Liver (tissue), 9 donors: Measurements from ENCODE around the gene CYFIP1. TPM values are rescaled to one million over a fixed set of nuclear protein-coding genes. Genes with fewer than 3 reads are reported as not detected.

Experiments used
- DNase-seq: peaks from one replicate; pipeline ENCODE4 v3.0.0-alpha.2; 2017; ENCODE audit warnings: low spot score
- H3K27ac ChIP-seq, 2 donors: one replicate each; pipeline ENCODE4 v1.7.0; 2013; ENCODE audit warnings: inconsistent platforms in 2 of 2, low read length in 2 of 2, control low read depth in 1 of 2, low read depth in 1 of 2, mild to moderate bottlenecking in 1 of 2
- H3K27me3 ChIP-seq, 4 donors: one replicate each; pipeline versions ENCODE4 v1.6.1 to v1.7.0; 2013; ENCODE audit warnings: low read length in 3 of 4, inconsistent platforms in 1 of 4, mild to moderate bottlenecking in 1 of 4, moderate library complexity in 1 of 4; ENCODE audit not compliant: control insufficient read depth in 4 of 4, insufficient read depth in 4 of 4
- H3K36me3 ChIP-seq, 4 donors: one replicate each; pipeline versions ENCODE4 v1.6.1 to v1.7.0; 2013; ENCODE audit warnings: low read length in 3 of 4, mild to moderate bottlenecking in 3 of 4, low read depth in 1 of 4, moderate library complexity in 1 of 4; ENCODE audit not compliant: control insufficient read depth in 4 of 4, insufficient read depth in 3 of 4
- H3K4me1 ChIP-seq, 4 donors: one replicate each; pipeline versions ENCODE4 v1.6.1 to v1.7.0; 2013; ENCODE audit warnings: low read length in 3 of 4, mild to moderate bottlenecking in 3 of 4, moderate library complexity in 1 of 4; ENCODE audit not compliant: control insufficient read depth in 4 of 4, insufficient read depth in 4 of 4
- H3K4me3 ChIP-seq, 3 donors: one replicate each; pipeline versions ENCODE4 v1.6.1 to v1.7.0; 2013; ENCODE audit warnings: low read length in 3 of 3, control low read depth in 1 of 3, low read depth in 1 of 3, mild to moderate bottlenecking in 1 of 3
- H3K9ac ChIP-seq, 2 donors: one replicate each; pipeline ENCODE4 v1.7.0; 2013; ENCODE audit warnings: low read length in 2 of 2, mild to moderate bottlenecking in 2 of 2, moderate library complexity in 2 of 2, control low read depth in 1 of 2, low read depth in 1 of 2
- H3K9me3 ChIP-seq, 4 donors: one replicate each; pipeline versions ENCODE4 v1.6.1 to v1.7.0; 2013; ENCODE audit warnings: low read length in 3 of 4; ENCODE audit not compliant: control insufficient read depth in 4 of 4
- FOXA1 ChIP-seq: IDR thresholded peaks from 2 replicates; pipeline ENCODE4 v1.6.1; 2016; ENCODE audit warnings: antibody characterized with exemption
- FOXA2 ChIP-seq: IDR thresholded peaks from 2 replicates; pipeline ENCODE4 v1.6.1; 2016; ENCODE audit warnings: antibody characterized with exemption
- GABPA ChIP-seq, 2 donors: IDR thresholded peaks in 1 of 2; conservative IDR thresholded peaks in 1 of 2; 2 replicates each; pipeline ENCODE4 v1.6.1; 2016; ENCODE audit warnings: antibody characterized with exemption in 2 of 2, mild to moderate bottlenecking in 1 of 2, moderate library complexity in 1 of 2
- HNF4A ChIP-seq, 2 donors: conservative IDR thresholded peaks; 2 replicates each; pipeline ENCODE4 v1.6.1; 2016; ENCODE audit warnings: antibody characterized with exemption in 2 of 2, mild to moderate bottlenecking in 2 of 2
- JUND ChIP-seq, 2 donors: IDR thresholded peaks; 2 replicates each; pipeline ENCODE4 v1.6.1; 2016; ENCODE audit warnings: antibody characterized with exemption in 2 of 2
- NR2F2 ChIP-seq: IDR thresholded peaks from 2 replicates; pipeline ENCODE4 v1.6.1; 2016; ENCODE audit warnings: antibody characterized with exemption
- RAD21 ChIP-seq, 2 donors: IDR thresholded peaks; 2 replicates each; pipeline ENCODE4 v1.6.1; 2016; ENCODE audit warnings: antibody characterized with exemption in 2 of 2, mild to moderate bottlenecking in 2 of 2
- SP1 ChIP-seq: IDR thresholded peaks from 2 replicates; pipeline ENCODE4 v1.6.1; 2018; ENCODE audit warnings: antibody characterized with exemption, mild to moderate bottlenecking
- TAF1 ChIP-seq: conservative IDR thresholded peaks from 2 replicates; pipeline ENCODE4 v1.6.1; 2016; ENCODE audit warnings: antibody characterized with exemption, mild to moderate bottlenecking
- YY1 ChIP-seq: IDR thresholded peaks from 2 replicates; pipeline ENCODE4 v1.6.1; 2016; ENCODE audit warnings: antibody characterized with exemption, mild to moderate bottlenecking
- WGBS: extraction: QIAGEN DNeasy Blood & Tissue Kit; methylation state at CpG from one replicate; pipeline ENCODE4 v1.1.7; 2013; 5-methylcytosine and 5-hydroxymethylcytosine counted together
- polyA plus RNA-seq, 2 donors: library from polyadenylated mRNA; stranded (reverse) in 1 of 2; unstranded in 1 of 2; fragments of 200-250 nt in 1 of 2; fragments of >200 nt in 1 of 2; fragmentation: Nextera tagmentation in 1 of 2; extraction: Ambion mirVana in 1 of 2; gene quantifications; one replicate each; pipeline versions ENCODE4 v1.2.1 to v1.2.3, GENCODE V29; 2013 to 2015
- total RNA-seq, 2 donors: library from RNA; depleted of rRNA; stranded (reverse); fragments of >200 nt; gene quantifications; one replicate each; pipeline ENCODE4 v1.2.3, GENCODE V29; 2014
- TF ChIP-seq, protein P1 (sequence below): IDR thresholded peaks from 2 replicates; pipeline ENCODE4 v1.6.1; 2016; ENCODE audit warnings: antibody characterized with exemption, mild to moderate bottlenecking
- TF ChIP-seq, protein P2 (sequence below): IDR thresholded peaks from 2 replicates; pipeline ENCODE4 v1.6.1; 2016; ENCODE audit warnings: antibody characterized with exemption
- TF ChIP-seq, protein P3 (sequence below): IDR thresholded peaks from 2 replicates; pipeline ENCODE4 v1.6.1; 2016; ENCODE audit warnings: antibody characterized with exemption
- TF ChIP-seq, protein P4 (sequence below): IDR thresholded peaks from 2 replicates; pipeline ENCODE4 v1.6.1; 2016; ENCODE audit warnings: antibody characterized with exemption
- TF ChIP-seq, protein P5 (sequence below): fragments of 150-350 bp; IDR thresholded peaks from 2 replicates; pipeline ENCODE4 v1.5.1; 2017; ENCODE audit warnings: improper control_type of control experiment, low read depth, low read length; ENCODE audit not compliant: missing input control
- donor health status: healthy.
- donor health status: healthy.
- donor health status: healthy.
- donor health status: healthy.
- donor health status: healthy.

The CYFIP1 gene
- total and polyA plus RNA-seq, 4 donors, result 13.5 to 48.3 (median 38.3) TPM

DNA sequence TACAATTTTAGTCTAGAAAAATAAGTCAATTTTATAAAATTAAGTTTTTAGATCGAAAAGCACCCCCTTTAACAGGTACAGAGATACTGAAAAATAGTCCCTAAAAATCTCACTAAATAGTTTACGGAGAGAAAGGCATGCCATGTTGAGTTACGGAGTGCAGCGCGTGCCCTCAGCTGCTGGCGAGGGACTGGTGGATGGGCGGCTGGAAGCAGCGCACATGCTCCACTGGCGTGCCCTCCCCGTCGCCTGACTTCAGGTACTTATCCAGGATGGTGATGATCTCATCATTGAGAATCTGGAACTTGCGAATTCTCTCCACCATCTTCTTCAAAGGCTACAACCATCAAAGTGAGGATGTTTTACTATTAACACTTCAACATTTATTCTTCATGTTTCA is 110.3 kb downstream of the CYFIP1 start:
- no peak for DNase-seq
- Histone ChIP-seq H3K9ac (no peak overlapping the region), H3K4me1 (no peaks in the 10 kb centered on the region), H3K9me3 (no peaks in the 10 kb centered on the region), H3K36me3 (peaks cover 8 to 85% (median 59%) of the 10 kb centered on the region in 4 donors), H3K27ac (no peak overlapping the region), H3K27me3 (no peaks in the 10 kb centered on the region), H3K4me3 (no peak overlapping the region)
- TF ChIP-seq, protein P1, sequence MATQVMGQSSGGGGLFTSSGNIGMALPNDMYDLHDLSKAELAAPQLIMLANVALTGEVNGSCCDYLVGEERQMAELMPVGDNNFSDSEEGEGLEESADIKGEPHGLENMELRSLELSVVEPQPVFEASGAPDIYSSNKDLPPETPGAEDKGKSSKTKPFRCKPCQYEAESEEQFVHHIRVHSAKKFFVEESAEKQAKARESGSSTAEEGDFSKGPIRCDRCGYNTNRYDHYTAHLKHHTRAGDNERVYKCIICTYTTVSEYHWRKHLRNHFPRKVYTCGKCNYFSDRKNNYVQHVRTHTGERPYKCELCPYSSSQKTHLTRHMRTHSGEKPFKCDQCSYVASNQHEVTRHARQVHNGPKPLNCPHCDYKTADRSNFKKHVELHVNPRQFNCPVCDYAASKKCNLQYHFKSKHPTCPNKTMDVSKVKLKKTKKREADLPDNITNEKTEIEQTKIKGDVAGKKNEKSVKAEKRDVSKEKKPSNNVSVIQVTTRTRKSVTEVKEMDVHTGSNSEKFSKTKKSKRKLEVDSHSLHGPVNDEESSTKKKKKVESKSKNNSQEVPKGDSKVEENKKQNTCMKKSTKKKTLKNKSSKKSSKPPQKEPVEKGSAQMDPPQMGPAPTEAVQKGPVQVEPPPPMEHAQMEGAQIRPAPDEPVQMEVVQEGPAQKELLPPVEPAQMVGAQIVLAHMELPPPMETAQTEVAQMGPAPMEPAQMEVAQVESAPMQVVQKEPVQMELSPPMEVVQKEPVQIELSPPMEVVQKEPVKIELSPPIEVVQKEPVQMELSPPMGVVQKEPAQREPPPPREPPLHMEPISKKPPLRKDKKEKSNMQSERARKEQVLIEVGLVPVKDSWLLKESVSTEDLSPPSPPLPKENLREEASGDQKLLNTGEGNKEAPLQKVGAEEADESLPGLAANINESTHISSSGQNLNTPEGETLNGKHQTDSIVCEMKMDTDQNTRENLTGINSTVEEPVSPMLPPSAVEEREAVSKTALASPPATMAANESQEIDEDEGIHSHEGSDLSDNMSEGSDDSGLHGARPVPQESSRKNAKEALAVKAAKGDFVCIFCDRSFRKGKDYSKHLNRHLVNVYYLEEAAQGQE, result no peak
- TF ChIP-seq SP1 (no peak), HNF4A (conservative IDR thresholded peaks at IDR 0.05) (no peak), GABPA (IDR thresholded peaks at IDR 0.05 in 1 of 2, conservative IDR thresholded peaks at IDR 0.05 in 1 of 2) (no peak), FOXA2 (no peak), JUND (IDR thresholded peaks at IDR 0.05) (no peak), RAD21 (IDR thresholded peaks at IDR 0.05) (no peak), TAF1 (no peak)
- TF ChIP-seq, protein P2, sequence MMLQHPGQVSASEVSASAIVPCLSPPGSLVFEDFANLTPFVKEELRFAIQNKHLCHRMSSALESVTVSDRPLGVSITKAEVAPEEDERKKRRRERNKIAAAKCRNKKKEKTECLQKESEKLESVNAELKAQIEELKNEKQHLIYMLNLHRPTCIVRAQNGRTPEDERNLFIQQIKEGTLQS, result no peak
- TF ChIP-seq, protein P3, sequence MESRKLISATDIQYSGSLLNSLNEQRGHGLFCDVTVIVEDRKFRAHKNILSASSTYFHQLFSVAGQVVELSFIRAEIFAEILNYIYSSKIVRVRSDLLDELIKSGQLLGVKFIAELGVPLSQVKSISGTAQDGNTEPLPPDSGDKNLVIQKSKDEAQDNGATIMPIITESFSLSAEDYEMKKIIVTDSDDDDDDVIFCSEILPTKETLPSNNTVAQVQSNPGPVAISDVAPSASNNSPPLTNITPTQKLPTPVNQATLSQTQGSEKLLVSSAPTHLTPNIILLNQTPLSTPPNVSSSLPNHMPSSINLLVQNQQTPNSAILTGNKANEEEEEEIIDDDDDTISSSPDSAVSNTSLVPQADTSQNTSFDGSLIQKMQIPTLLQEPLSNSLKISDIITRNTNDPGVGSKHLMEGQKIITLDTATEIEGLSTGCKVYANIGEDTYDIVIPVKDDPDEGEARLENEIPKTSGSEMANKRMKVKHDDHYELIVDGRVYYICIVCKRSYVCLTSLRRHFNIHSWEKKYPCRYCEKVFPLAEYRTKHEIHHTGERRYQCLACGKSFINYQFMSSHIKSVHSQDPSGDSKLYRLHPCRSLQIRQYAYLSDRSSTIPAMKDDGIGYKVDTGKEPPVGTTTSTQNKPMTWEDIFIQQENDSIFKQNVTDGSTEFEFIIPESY, result no peak
- TF ChIP-seq, protein P4, sequence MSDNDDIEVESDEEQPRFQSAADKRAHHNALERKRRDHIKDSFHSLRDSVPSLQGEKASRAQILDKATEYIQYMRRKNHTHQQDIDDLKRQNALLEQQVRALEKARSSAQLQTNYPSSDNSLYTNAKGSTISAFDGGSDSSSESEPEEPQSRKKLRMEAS, result no peak
- TF ChIP-seq, protein P5, sequence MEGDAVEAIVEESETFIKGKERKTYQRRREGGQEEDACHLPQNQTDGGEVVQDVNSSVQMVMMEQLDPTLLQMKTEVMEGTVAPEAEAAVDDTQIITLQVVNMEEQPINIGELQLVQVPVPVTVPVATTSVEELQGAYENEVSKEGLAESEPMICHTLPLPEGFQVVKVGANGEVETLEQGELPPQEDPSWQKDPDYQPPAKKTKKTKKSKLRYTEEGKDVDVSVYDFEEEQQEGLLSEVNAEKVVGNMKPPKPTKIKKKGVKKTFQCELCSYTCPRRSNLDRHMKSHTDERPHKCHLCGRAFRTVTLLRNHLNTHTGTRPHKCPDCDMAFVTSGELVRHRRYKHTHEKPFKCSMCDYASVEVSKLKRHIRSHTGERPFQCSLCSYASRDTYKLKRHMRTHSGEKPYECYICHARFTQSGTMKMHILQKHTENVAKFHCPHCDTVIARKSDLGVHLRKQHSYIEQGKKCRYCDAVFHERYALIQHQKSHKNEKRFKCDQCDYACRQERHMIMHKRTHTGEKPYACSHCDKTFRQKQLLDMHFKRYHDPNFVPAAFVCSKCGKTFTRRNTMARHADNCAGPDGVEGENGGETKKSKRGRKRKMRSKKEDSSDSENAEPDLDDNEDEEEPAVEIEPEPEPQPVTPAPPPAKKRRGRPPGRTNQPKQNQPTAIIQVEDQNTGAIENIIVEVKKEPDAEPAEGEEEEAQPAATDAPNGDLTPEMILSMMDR, result no peak
- 98% methylated on average over 12 of the region's 12 CpGs for WGBS

DNA sequence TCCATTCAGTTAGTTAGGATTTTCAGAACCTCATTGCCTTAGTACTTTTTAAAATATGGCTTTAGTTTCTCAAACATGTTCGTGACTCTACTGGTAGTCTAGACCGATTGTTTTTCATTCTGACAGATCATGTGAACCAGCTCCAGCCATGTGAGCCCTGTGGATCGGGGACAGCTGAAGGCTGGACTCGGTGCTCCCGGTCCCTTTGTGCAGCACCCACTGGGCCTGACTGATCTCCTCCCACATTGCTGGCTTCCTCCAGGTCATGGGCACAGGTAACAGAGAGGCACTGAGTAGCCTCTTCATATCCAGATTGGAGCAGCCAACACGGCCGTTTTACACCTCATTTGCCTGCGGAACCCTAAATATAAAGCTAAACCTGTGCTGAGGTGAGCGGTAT is 111.2 kb downstream of the CYFIP1 start:
- no peak for TF ChIP-seq NR2F2
- no peak for TF ChIP-seq FOXA1
- TF ChIP-seq YY1, result no peak
- TF ChIP-seq, protein P3, result no peak
- H3K4me1 ChIP-seq, result no peaks in the 10 kb centered on the region
- WGBS, result 96% methylated on average over 9 of the region's 9 CpGs
- H3K27ac ChIP-seq, result no peak overlapping the region
- no peaks in the 10 kb centered on the region for H3K27me3 ChIP-seq
- no peak overlapping the region for H3K4me3 ChIP-seq
- no peaks in the 10 kb centered on the region for H3K9me3 ChIP-seq
- H3K36me3 ChIP-seq, result peaks cover 7 to 81% (median 53%) of the 10 kb centered on the region in 4 donors
- DNase-seq, result no peak
- H3K9ac ChIP-seq, result no peak overlapping the region
